Measurements from ENCODE around the gene MEIKIN. TPM values are rescaled to one million over a fixed set of nuclear protein-coding genes. Genes with fewer than 3 reads are reported as not detected.

The MEIKIN gene
- total RNA-seq, 1 donor from 2014 or later = not detected

DNA sequence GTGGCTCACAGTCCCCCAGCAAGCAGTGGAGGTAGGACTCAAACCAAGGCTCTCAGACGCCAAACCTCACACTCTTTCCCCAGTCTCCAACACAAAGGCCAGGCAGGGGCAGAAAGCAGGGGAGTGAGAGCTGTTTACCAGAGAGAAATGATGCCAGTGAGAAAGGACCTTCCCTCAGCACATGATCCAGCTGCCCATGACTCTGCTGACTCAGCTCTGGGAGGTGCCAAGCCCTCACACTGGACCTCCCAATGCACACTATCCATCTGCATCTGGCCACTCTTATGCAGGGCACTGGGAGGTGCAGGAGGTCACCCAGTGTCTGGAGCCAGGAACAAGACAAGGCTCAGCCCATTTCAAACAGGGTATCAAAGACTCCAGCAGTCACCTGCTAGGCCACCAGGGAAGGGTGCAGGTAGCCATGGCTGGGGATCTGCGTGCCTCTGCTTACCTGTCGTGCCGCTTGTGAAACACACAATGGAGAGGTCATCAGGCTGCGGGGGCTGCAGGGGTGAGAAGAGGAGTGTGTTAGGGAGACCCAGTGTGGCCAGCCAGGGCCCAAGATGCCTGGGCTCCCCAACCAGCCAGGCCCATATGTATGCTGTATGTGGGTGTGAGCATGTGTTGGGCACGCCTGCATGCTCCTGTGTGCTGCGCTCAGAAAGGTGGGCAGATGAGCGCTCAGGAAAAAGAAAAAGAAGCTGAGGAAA, 39.6 kb upstream of the MEIKIN start:
- no peak for TF ChIP-seq EZH2 (IDR thresholded peaks at IDR 0.05)
- TF ChIP-seq EZH2phosphoT487 (IDR thresholded peaks at IDR 0.05) = no peak
- no peak for TF ChIP-seq CTCF (IDR thresholded peaks at IDR 0.05)
- no peaks in the 10 kb centered on the region for H3K9me3 ChIP-seq (ENCODE audit: low read depth)
- H3K27ac Mint-ChIP-seq = peak overlapping the region; percentile 88
- H3K9me3 Mint-ChIP-seq = peaks cover 2% of the 10 kb centered on the region
- no peak for DNase-seq (ENCODE audit: low spot score)
- H3K4me3 ChIP-seq = no peak overlapping the region
- H3K4me1 Mint-ChIP-seq = peaks cover 8% of the 10 kb centered on the region
- H3K27ac ChIP-seq = no peak overlapping the region
- H3K36me3 ChIP-seq = no peaks in the 10 kb centered on the region
- no peak overlapping the region for H2AFZ ChIP-seq (replicated peaks)
- H3K27me3 ChIP-seq = no peaks in the 10 kb centered on the region
- no peak overlapping the region for H3K9ac ChIP-seq
- no peaks in the 10 kb centered on the region for H3F3A ChIP-seq (ENCODE audit: low read depth)
- no peak overlapping the region for H3K4me3 Mint-ChIP-seq
- no peaks in the 10 kb centered on the region for H3K4me1 ChIP-seq
- no peak overlapping the region for H3K4me2 ChIP-seq
- H3K27me3 Mint-ChIP-seq (ENCODE audit: insufficient read depth, low read depth) = peaks cover 6% of the 10 kb centered on the region
- no peaks in the 10 kb centered on the region for H3K79me2 ChIP-seq (ENCODE audit: low read depth)
- no peaks in the 10 kb centered on the region for H4K20me1 ChIP-seq (ENCODE audit: low read depth)
- H3K36me3 Mint-ChIP-seq = no peaks in the 10 kb centered on the region

- TF ChIP-seq EZH2 (IDR thresholded peaks at IDR 0.05) (no peak), EZH2phosphoT487 (IDR thresholded peaks at IDR 0.05) (no peak), CTCF (IDR thresholded peaks at IDR 0.05) (no peak)
- DNase-seq (ENCODE audit: low spot score) = no peak
- Mint-ChIP-seq H3K36me3 (no peaks in the 10 kb centered on the region), H3K27me3 (ENCODE audit: insufficient read depth, low read depth) (peaks cover 6% of the 10 kb centered on the region), H3K9me3 (peaks cover 2% of the 10 kb centered on the region), H3K4me1 (peaks cover 8% of the 10 kb centered on the region), H3K27ac (peak overlapping the region; percentile 42), H3K4me3 (no peak overlapping the region)
- Histone ChIP-seq H3K4me2 (no peak overlapping the region), H3K36me3 (no peaks in the 10 kb centered on the region), H3K27me3 (no peaks in the 10 kb centered on the region), H2AFZ (replicated peaks) (no peak overlapping the region), H4K20me1 (ENCODE audit: low read depth) (no peaks in the 10 kb centered on the region), H3K9ac (no peak overlapping the region), H3F3A (ENCODE audit: low read depth) (no peaks in the 10 kb centered on the region), H3K27ac (no peak overlapping the region), H3K4me3 (no peak overlapping the region), H3K79me2 (ENCODE audit: low read depth) (no peaks in the 10 kb centered on the region), H3K9me3 (ENCODE audit: low read depth) (no peaks in the 10 kb centered on the region), H3K4me1 (no peaks in the 10 kb centered on the region)
Measured at GRCh38 chr5:131983244-131983771, 37.8 kb upstream of the MEIKIN start.

- Mint-ChIP-seq H3K36me3 (no peaks in the 10 kb centered on the region), H3K4me3 (no peak overlapping the region), H3K9me3 (peaks cover 2% of the 10 kb centered on the region), H3K4me1 (peaks cover 8% of the 10 kb centered on the region), H3K27ac (no peak overlapping the region), H3K27me3 (ENCODE audit: insufficient read depth, low read depth) (peaks cover 6% of the 10 kb centered on the region)
- Histone ChIP-seq H2AFZ (replicated peaks) (no peak overlapping the region), H3K79me2 (ENCODE audit: low read depth) (no peaks in the 10 kb centered on the region), H3K4me2 (no peak overlapping the region), H4K20me1 (ENCODE audit: low read depth) (no peaks in the 10 kb centered on the region), H3K27ac (no peak overlapping the region), H3F3A (ENCODE audit: low read depth) (no peaks in the 10 kb centered on the region), H3K27me3 (no peaks in the 10 kb centered on the region), H3K9ac (no peak overlapping the region), H3K9me3 (ENCODE audit: low read depth) (no peaks in the 10 kb centered on the region), H3K36me3 (no peaks in the 10 kb centered on the region), H3K4me1 (no peaks in the 10 kb centered on the region), H3K4me3 (no peak overlapping the region)
- DNase-seq (ENCODE audit: low spot score) = no peak
- TF ChIP-seq EZH2 (IDR thresholded peaks at IDR 0.05) (no peak), CTCF (IDR thresholded peaks at IDR 0.05) (no peak), EZH2phosphoT487 (IDR thresholded peaks at IDR 0.05) (no peak)
Measured at GRCh38 chr5:131981516-131981915, 36.1 kb upstream of the MEIKIN start.
